Esophagus muscularis mucosa (tissue), 3 donors: ENCODE data around the gene ROMO1.
"Not testable (repeated sequence)": the region's sequence is repeated elsewhere in the genome, so short reads cannot be mapped to it uniquely, and the experiment has no call there.

ENCODE experiments used
- EP300 ChIP-seq: sonication (generic); formaldehyde crosslinking; IDR thresholded peaks from one replicate; pipeline ENCODE4 v1.6.1; 2017; ENCODE audit warnings: antibody characterized with exemption
- TF ChIP-seq, protein P1 (sequence below), 3 experiments: fragments of 200-600 bp in 2 of 3; fragments of 450-650 bp in 1 of 3; sonication (generic) in 2 of 3; IDR thresholded peaks; one replicate each; pipeline ENCODE4 v1.5.1; 2017 to 2019; ENCODE audit warnings: antibody characterized with exemption in 3 of 3, mild to moderate bottlenecking in 2 of 3, moderate library complexity in 1 of 3

GRCh38 chr20:35744492-35744841 is 45.3 kb downstream of the ROMO1 start:
- TF ChIP-seq, protein P1, sequence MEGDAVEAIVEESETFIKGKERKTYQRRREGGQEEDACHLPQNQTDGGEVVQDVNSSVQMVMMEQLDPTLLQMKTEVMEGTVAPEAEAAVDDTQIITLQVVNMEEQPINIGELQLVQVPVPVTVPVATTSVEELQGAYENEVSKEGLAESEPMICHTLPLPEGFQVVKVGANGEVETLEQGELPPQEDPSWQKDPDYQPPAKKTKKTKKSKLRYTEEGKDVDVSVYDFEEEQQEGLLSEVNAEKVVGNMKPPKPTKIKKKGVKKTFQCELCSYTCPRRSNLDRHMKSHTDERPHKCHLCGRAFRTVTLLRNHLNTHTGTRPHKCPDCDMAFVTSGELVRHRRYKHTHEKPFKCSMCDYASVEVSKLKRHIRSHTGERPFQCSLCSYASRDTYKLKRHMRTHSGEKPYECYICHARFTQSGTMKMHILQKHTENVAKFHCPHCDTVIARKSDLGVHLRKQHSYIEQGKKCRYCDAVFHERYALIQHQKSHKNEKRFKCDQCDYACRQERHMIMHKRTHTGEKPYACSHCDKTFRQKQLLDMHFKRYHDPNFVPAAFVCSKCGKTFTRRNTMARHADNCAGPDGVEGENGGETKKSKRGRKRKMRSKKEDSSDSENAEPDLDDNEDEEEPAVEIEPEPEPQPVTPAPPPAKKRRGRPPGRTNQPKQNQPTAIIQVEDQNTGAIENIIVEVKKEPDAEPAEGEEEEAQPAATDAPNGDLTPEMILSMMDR (IDR thresholded peaks at IDR 0.05): not testable (repeated sequence)
- not testable (repeated sequence) for TF ChIP-seq EP300
